HG02973 (cell line): ENCODE measurements around the gene UBE2Z.

Experiments
- ATAC-seq: cut with Tn5 transposase; IDR thresholded peaks from one replicate; pipeline ENCODE4 v1.9.1; 2021; ENCODE audit warnings: moderate library complexity; ENCODE audit not compliant: unreplicated experiment

Gene UBE2Z

DNA sequence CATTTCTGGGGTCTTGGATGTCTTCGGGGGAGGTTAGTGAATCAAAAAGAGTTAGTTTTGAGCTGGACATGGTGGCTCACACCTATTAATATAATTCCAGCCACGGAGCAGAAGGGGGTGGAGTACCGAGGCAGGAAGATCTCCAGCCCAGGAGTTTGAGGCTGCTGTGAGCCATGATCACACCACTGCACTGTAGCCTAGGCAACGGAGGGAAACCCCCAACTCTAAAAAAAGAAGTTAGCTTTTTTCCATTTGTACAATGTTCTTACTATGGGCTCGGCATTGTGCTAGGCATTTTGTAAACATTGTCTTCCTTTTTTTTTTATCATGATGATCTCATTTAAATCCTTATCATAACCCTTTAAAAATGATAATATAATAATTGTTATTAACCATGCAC, 44.7 kb downstream of the UBE2Z start:
- ATAC-seq, result no peak

DNA sequence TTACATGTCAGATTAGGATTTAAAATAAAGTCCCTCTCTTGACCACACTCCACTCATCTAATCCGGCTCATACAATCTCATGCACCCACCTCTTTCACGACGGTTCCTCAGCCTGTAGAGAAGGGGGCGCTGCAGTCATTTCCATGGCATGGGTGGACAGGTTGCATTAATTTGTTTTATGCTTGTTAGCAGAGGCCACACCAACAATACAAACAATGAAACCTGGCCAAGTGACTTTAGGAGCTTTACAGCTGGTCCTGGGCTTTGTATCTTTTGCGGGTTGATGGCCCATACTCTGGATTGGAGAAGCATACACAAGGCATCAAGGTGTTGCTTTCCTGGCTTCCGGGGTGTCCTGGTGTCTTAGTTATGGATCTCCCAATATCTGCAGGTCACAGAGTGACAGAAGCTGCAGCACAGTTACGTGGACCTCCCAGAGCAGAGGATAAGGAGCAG, 46.1 kb downstream of the UBE2Z start:
- ATAC-seq, result no peak

DNA sequence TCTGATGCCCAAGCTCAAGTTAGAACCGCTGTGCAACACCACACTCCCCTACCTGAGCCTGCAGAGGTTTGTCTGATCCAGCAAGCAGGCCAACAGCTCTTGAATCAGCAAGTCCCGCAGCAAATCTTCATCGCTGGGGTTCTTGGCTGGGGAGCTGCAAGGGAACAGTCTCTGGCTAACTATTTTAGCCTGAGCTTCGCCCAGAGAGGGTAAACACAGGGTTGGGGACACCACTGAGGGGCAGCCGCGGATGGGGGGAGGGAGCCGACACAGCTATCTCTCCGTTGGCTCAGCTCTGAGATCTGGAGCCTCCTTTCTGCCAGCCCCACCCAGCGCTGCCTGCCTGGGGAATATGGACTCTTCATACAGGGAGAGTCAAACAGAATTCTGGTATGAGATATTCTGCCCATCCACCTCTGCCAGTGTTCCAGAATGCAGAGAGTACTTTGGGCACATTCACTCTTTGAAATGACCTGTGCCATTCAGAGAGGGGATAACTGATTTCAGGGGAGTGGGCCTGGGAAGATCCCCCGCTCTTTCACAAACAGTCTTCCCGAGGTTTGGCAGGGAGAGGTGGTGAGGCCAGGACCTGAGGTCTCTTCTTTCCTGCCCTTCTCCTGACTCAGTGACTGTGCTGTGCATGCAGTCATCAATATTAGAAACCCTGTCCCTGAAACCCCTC, 52.8 kb downstream of the UBE2Z start:
- no peak for ATAC-seq

DNA sequence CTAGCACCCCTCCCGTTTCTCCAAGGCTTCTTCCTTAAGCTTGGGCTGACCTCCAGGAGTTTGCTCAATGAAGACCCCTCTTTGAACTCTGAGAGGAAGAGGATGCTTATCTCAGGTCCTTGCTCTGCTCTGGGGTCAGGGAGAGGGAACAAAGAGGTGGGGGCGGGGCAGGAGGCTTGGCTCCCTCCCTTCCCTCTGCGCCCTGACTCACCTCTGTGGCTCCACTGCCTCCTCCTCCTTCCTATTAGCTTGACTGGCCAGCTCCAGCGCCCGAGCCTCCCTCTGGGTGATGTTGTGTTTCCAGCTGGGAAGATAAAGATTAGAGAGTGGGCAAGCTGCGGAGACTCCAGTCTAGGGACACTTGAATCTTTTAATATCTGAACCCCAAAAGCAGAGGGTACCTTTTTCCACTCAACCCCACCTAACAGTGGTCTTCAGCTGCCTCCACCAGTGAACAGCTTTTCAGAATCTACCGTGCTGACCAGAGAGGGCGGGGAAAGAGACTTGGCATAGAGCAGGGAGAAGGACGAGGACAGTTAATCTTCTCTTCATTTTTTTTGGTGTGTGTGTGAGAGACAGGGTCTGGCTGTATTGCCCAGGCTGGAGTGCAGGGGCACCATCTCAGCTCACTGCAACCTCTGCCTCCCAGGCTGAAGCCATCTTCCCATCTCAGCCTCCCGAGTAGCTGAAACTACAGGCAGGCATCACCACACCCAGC, 53.5 kb downstream of the UBE2Z start:
- ATAC-seq, result no peak

DNA sequence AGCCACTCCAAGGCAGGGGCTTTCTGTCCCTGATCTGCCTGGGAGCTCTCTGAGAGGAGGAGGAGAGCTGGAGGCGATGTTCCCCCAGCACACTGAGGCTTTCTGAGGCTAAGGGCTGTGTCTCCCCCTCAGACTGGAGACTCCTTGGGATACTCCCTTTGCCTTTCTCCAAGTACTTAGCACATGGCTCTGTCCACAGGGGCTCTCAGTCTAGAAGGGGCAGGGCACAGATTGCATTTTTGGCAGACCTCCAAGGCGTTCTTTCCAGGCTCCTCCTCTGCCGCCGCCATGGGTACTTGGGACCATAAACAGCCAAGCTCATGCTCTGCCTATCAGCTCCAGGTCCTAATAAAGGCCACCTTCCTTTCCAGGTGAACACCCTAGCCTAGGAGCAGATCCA, 62.0 kb downstream of the UBE2Z start:
- no peak for ATAC-seq

DNA sequence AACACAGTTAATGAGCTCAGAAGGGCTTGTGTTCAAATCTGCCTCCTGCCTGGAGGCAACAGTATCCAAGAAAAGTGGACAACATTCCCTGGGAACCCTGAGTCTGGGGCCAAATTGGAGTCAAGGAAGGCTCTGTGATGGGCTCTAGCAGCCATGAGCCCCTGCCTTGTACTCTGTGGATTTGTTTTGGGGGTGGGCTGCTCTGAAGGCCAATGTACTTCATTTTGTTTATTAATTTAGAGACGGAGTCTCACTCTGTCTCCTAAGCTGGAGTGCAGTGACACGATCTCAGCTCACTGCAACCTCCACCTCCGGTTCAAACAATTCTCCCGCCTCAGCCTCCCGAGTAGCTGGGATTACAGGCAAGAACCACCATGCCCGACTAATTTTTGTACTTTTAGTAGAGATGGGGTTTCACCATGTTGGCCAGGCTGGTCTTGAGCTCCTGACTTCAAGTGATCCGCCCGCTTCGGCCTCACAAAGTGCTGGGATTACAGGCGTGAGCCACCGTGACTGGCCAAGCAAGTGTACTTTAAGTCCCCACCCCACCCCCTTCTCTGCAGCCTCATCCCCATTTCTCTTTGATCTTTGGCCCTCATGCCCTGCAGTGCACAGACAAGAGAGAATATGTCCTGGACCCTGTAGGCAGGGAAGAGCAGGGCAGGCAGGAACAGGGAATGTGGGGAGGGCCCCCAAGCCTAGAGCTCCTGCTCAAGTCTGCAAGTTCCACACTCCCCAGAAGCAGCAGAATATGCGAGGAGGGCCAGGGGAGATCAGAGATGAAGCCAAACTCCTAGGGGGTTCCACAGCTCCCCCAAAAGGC, 62.9 kb downstream of the UBE2Z start:
- no peak for ATAC-seq

DNA sequence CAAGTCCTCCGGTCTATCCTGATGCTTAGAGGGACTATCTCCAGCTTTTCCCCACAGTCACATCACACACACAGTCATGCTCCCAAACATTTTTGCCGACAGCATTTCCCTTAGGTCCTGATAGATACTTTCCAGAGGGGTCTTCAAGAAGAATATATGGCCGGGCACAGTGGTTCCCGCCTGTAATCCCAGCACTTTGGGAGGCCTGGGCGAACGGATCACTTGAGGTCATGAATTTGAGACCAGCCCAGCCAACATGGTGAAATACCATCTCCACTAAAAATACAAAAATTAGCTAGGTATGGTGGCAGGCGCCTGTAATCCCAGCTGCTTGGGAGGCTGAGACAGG, 64.5 kb downstream of the UBE2Z start:
- no peak for ATAC-seq

DNA sequence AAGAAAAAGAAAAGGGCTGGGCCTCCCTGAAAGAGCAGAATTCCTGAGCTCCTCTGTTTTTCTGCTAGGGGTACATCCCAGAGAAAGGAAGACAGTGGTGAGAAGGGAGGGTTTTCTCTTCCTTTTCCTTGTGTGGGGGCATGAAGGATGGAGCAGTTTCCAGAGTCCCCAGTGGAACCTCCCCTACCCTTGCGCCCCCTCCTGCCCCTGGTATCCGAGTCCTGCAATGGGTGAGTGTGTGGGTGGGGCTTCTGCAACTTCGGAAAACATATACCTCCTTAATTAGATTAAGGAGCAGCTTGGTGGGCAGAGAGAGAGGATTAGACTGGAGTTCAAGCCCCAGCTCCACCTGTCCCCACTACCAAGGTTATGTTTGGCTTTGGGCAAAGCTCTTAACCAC, 65.6 kb downstream of the UBE2Z start:
- no peak for ATAC-seq
